K562 (cell line): Measurements from ENCODE around the gene PLPPR4. TPM values are rescaled to one million over a fixed set of nuclear protein-coding genes. Genes with fewer than 3 reads are reported as not detected.

ENCODE experiments used
- ATAC-seq: fragments of 200-7000 bp; cut with Tn5 transposase; 3 replicates; pipeline ENCODE4 v1.9.1; 2020; ENCODE audit warnings: moderate library complexity
- BruUV-seq: library from RNA; stranded (reverse); fragments of 400-500 nt; replicated peaks from 2 replicates; lab custom pipeline; 2021; lab: Mats Ljungman, UMichigan
- CTCF ChIA-PET: fragments of 300-600 bp; formaldehyde crosslinking; extraction: SDS; loops from one replicate; lab custom pipeline; 2021; ENCODE audit warnings: low intra/inter-chr PET ratio; lab: Yijun Ruan, JAX
- POLR2A ChIA-PET: fragments of 300-600, 350-650 bp; sonication (Branson Sonifier 250); formaldehyde crosslinking; extraction: SDS; loops from one replicate; lab custom pipeline; 2021; ENCODE audit warnings: antibody characterized with exemption, inconsistent platforms; lab: Yijun Ruan, JAX
- DNase-seq, 4 experiments: peaks; one replicate each; pipeline versions ENCODE4 v3.0.0 to v3.0.0-alpha.2; 2011 to 2018; ENCODE audit warnings: low spot score in 3 of 4, mixed read lengths in 3 of 4; ENCODE audit errors: extremely low read depth in 1 of 4
- FAIRE-seq: peaks from 2 replicates; lab custom pipeline; 2011; peaks lifted over from hg19 to GRCh38; lab: Jason Lieb, UNC
- H2AFZ ChIP-seq: 2 replicates; pipeline ENCODE4 v1.6.0; 2011; ENCODE audit warnings: low read depth, low read length, control low read depth, inconsistent platforms
- H3K27ac ChIP-seq: fragments of 200-600 bp; 3 replicates; pipeline ENCODE4 v1.8.0; 2011; ENCODE audit warnings: low read depth, mild to moderate bottlenecking, control low read depth, inconsistent platforms, low read length, moderate library complexity, mixed read lengths; ENCODE audit errors: extremely low read depth
- H3K27me3 ChIP-seq, 2 experiments: fragments of 300-600 bp in 1 of 2; 2 replicates in 1 of 2; 3 replicates in 1 of 2; pipeline versions ENCODE4 v1.6.0 to v1.8.0; 2011; ENCODE audit warnings: inconsistent platforms in 2 of 2, low read length in 2 of 2, mild to moderate bottlenecking in 1 of 2, mixed read lengths in 1 of 2, moderate library complexity in 1 of 2; ENCODE audit not compliant: control insufficient read depth in 2 of 2, insufficient read depth in 2 of 2
- H3K36me3 ChIP-seq: fragments of 300-600 bp; 3 replicates; pipeline ENCODE4 v1.8.0; 2011; ENCODE audit warnings: mild to moderate bottlenecking, low read length, inconsistent platforms; ENCODE audit not compliant: control insufficient read depth, insufficient read depth
- H3K4me1 ChIP-seq, 2 experiments: fragments of 200-600 bp in 1 of 2; replicated peaks in 1 of 2; 2 replicates in 1 of 2; 3 replicates in 1 of 2; pipeline versions ENCODE4 v1.5.1 to v1.8.0; 2011; ENCODE audit warnings: inconsistent platforms in 2 of 2, low read length in 2 of 2, mild to moderate bottlenecking in 1 of 2, mixed read lengths in 1 of 2, moderate library complexity in 1 of 2; ENCODE audit not compliant: control insufficient read depth in 2 of 2, insufficient read depth in 2 of 2
- H3K4me2 ChIP-seq: 2 replicates; pipeline ENCODE4 v1.6.1; 2011; ENCODE audit warnings: low read length, control low read depth, inconsistent platforms, mixed read lengths; ENCODE audit not compliant: insufficient read depth
- H3K4me3 ChIP-seq: fragments of 200-600 bp; sonication (generic), shearing (Covaris generic); 2 replicates; pipeline ENCODE4 v1.5.1; 2016; ENCODE audit warnings: control low read depth, inconsistent platforms
- H3K79me2 ChIP-seq: fragments of 200-600 bp; 3 replicates; pipeline ENCODE4 v1.8.0; 2011; ENCODE audit warnings: low read length, inconsistent platforms; ENCODE audit not compliant: control insufficient read depth, insufficient read depth
- H3K9ac ChIP-seq, 2 experiments: 2 replicates each; pipeline versions ENCODE4 v1.6.0 to v1.6.1; 2011; ENCODE audit warnings: low read depth in 2 of 2, low read length in 2 of 2, control low read depth in 1 of 2, inconsistent platforms in 1 of 2, mild to moderate bottlenecking in 1 of 2, mixed read lengths in 1 of 2; ENCODE audit not compliant: insufficient read depth in 1 of 2
- H3K9me1 ChIP-seq: one replicate; pipeline ENCODE4 v1.6.0; 2011; ENCODE audit warnings: inconsistent platforms, mild to moderate bottlenecking, low read length, moderate library complexity; ENCODE audit not compliant: control insufficient read depth, insufficient read depth
- H3K9me3 ChIP-seq: replicated peaks from 2 replicates; pipeline ENCODE4 v1.5.1; 2011; ENCODE audit warnings: low read depth, low read length, inconsistent platforms; ENCODE audit not compliant: control insufficient read depth, insufficient read depth
- H4K20me1 ChIP-seq: replicated peaks from 2 replicates; pipeline ENCODE4 v1.6.1; 2011; ENCODE audit warnings: low read length, inconsistent platforms, mixed read lengths; ENCODE audit not compliant: control insufficient read depth, insufficient read depth
- CREBBP ChIP-seq: IDR thresholded peaks from one replicate; pipeline ENCODE4 v1.6.1; 2012; ENCODE audit warnings: low read depth, mild to moderate bottlenecking, control low read depth, inconsistent platforms, low read length
- IRF2 ChIP-seq: sonication (generic); formaldehyde crosslinking; IDR thresholded peaks from 2 replicates; pipeline ENCODE4 v1.8.1; 2022; ENCODE audit warnings: mild to moderate bottlenecking, missing genetic modification reagents
- NFE2L1 ChIP-seq: fragments of 450-650 bp; IDR thresholded peaks from 2 replicates; pipeline ENCODE4 v1.6.1; 2016; ENCODE audit warnings: missing genetic modification characterization, low read depth, mild to moderate bottlenecking, missing compliant biosample characterization, moderate library complexity, borderline replicate concordance
- RFX5 ChIP-seq: IDR thresholded peaks from 2 replicates; pipeline ENCODE4 v1.6.1; 2011; ENCODE audit warnings: low read depth, mild to moderate bottlenecking, improper control_type of control experiment, low read length
- SP1 ChIP-seq: sonication (generic); formaldehyde crosslinking; IDR thresholded peaks from 2 replicates; pipeline ENCODE4 v1.8.1; 2022; ENCODE audit warnings: mild to moderate bottlenecking, missing genetic modification reagents
- TSC22D4 ChIP-seq: fragments of 450-650 bp; IDR thresholded peaks from 2 replicates; pipeline ENCODE4 v1.6.1; 2016; ENCODE audit warnings: missing genetic modification characterization, missing biosample characterization, control low read depth
- ZNF134 ChIP-seq: fragments of 250-450 bp; sonication (Bioruptor Pico); conservative IDR thresholded peaks from 2 replicates; pipeline ENCODE4 v1.4.0; 2020
- WGBS: fragments of 100-300 bp; shearing (Covaris generic); methylation state at CpG from one replicate; pipeline ENCODE4 v1.1.6; 2016; ENCODE audit warnings: low coverage, mixed read lengths; ENCODE audit not compliant: insufficient coverage; ENCODE audit errors: missing lambda C conversion rate; 5-methylcytosine and 5-hydroxymethylcytosine counted together
- in situ Hi-C: fragments of 300-500 bp; cut with MboI; formaldehyde crosslinking; loops from 4 replicates; pipeline ENCODE4 v1.15.0; 2018; ENCODE audit warnings: inconsistent platforms, mixed read lengths
- intact Hi-C: fragments of 100-400 bp; cut with micrococcal nuclease; formaldehyde crosslinking; loops from 2 replicates; pipeline ENCODE4 v1.14.2; 2022
- polyA plus RNA-seq, 8 experiments: library from polyadenylated mRNA; depleted of rRNA in 4 of 8; stranded (reverse) in 5 of 8; unstranded in 3 of 8; fragments of >200 nt; fragmentation: Nextera tagmentation in 2 of 8; fragmentation: Illumina TruSeq in 1 of 8; extraction: Ambion mirVana in 2 of 8; extraction: Trizol in 1 of 8; gene quantifications; 2 replicates each; pipeline versions ENCODE4 v1.2.1 to v1.2.3, GENCODE V29; 2011 to 2014; ENCODE audit warnings: inconsistent platforms in 1 of 8, missing spikeins in 1 of 8
- total RNA-seq, 7 experiments: library from RNA; depleted of rRNA in 6 of 7; stranded (reverse); fragments of >200 nt in 6 of 7; fragmentation: Illumina TruSeq in 2 of 7; extraction: Trizol in 2 of 7; gene quantifications; 2 replicates each; pipeline versions ENCODE4 v1.2.1 to v1.2.3, GENCODE V29; 2011 to 2021; ENCODE audit warnings: low replicate concordance in 1 of 7
- TF ChIP-seq, protein P1 (sequence below): fragments of 250-450 bp; sonication (Bioruptor Pico); IDR thresholded peaks from 2 replicates; pipeline ENCODE4 v1.4.0; 2020
- TF ChIP-seq, protein P2 (sequence below): conservative IDR thresholded peaks from 2 replicates; pipeline ENCODE4 v1.6.1; 2011; ENCODE audit warnings: low read depth, mild to moderate bottlenecking, low read length; ENCODE audit not compliant: control insufficient read depth

The PLPPR4 gene
- total and polyA plus RNA-seq, 9 of the 15 experiments (the other 6 are each of a cell fraction or from before 2014, with no cell fraction given), result not detected

DNA sequence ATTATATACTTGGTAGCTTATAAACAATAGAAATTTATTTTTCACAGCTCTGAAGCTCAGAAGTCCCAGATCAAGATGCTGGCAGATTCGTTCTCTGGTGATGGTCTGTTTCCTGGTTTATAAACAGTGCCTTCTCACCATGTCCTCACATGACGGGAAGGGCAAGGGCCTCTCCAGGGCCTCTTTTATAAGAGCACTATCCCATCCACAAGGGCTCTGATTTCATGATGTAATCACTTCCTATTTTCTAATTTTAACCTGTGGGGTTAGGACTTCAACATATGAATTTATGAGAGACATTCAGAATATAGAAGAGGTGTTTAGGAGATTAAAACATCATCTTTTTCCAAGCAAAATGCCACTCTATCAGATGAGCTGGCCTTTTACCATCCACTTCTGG is 32.1 kb upstream of the PLPPR4 start:
- Histone ChIP-seq H4K20me1 (no peaks in the 10 kb centered on the region), H3K9ac (no peak overlapping the region), H2AFZ (no peak overlapping the region), H3K9me1 (no peaks in the 10 kb centered on the region), H3K4me1 (no peaks in the 10 kb centered on the region)
- DNase-seq, result no peak
- CTCF ChIA-PET, result no interaction called here
- TF ChIP-seq ZNF134 (CRISPR knock-in tag) (no peak), IRF2 (CRISPR knock-in tag) (no peak), RFX5 (no peak), TSC22D4 (tag) (no peak)
- TF ChIP-seq, protein P1, sequence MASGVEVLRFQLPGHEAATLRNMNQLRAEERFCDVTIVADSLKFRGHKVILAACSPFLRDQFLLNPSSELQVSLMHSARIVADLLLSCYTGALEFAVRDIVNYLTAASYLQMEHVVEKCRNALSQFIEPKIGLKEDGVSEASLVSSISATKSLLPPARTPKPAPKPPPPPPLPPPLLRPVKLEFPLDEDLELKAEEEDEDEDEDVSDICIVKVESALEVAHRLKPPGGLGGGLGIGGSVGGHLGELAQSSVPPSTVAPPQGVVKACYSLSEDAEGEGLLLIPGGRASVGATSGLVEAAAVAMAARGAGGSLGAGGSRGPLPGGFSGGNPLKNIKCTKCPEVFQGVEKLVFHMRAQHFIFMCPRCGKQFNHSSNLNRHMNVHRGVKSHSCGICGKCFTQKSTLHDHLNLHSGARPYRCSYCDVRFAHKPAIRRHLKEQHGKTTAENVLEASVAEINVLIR (CRISPR knock-in tag), result no peak
- TF ChIP-seq, all 486 proteins: peak for 0
- Histone ChIP-seq H3K27ac (no peak overlapping the region), H3K79me2 (no peaks in the 10 kb centered on the region), H3K4me2 (no peak overlapping the region), H3K4me3 (no peak overlapping the region), H3K9me3 (no peaks in the 10 kb centered on the region), H3K36me3 (no peaks in the 10 kb centered on the region), H3K27me3 (no peaks in the 10 kb centered on the region)
- BruUV-seq, result no TSS peak
- POLR2A ChIA-PET, result no interaction called here
- in situ Hi-C loops, result no loop called here
- FAIRE-seq (no peak), ATAC-seq (no peak)
- WGBS, result 8% methylated on average over 2 of the region's 2 CpGs
- intact Hi-C loops, result no loop called here

DNA sequence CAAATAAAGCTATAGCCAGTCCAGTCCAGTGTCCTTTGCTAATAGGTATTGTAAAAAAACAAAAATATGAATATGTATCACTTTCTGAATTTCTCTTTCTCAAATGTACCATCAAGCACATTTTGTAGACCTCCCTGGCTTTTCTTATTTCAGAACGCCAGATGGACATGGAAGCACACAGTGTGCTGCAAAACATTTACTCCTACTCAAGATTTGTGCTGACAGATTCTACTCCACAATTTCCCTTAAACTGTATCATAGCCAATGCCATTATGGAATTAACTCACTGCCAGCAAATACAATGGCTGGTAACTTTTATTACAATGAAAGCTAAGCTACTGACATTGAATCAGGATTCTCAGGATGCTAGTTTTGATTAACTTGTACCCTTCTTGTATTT is 30.8 kb upstream of the PLPPR4 start:
- ChIA-PET POLR2A (no interaction called here), CTCF (no interaction called here)
- no peaks in the 10 kb centered on the region for H4K20me1 ChIP-seq
- no TSS peak for BruUV-seq
- H3K9ac ChIP-seq, result no peak overlapping the region
- no peak overlapping the region for H3K4me3 ChIP-seq
- H2AFZ ChIP-seq, result no peak overlapping the region
- no peak overlapping the region for H3K27ac ChIP-seq
- H3K27me3 ChIP-seq, result no peaks in the 10 kb centered on the region
- H3K9me1 ChIP-seq, result no peaks in the 10 kb centered on the region
- no peak overlapping the region for H3K4me2 ChIP-seq
- H3K4me1 ChIP-seq, result no peaks in the 10 kb centered on the region
- no peak for FAIRE-seq
- no peak for DNase-seq
- in situ Hi-C loops (no loop called here), intact Hi-C loops (no loop called here)
- no peaks in the 10 kb centered on the region for H3K36me3 ChIP-seq
- WGBS, result 0% methylated on average over 1 of the region's 1 CpG
- no peak for TF ChIP-seq SP1
- no peak for TF ChIP-seq NFE2L1
- TF ChIP-seq CREBBP, result no peak
- TF ChIP-seq, protein P2, sequence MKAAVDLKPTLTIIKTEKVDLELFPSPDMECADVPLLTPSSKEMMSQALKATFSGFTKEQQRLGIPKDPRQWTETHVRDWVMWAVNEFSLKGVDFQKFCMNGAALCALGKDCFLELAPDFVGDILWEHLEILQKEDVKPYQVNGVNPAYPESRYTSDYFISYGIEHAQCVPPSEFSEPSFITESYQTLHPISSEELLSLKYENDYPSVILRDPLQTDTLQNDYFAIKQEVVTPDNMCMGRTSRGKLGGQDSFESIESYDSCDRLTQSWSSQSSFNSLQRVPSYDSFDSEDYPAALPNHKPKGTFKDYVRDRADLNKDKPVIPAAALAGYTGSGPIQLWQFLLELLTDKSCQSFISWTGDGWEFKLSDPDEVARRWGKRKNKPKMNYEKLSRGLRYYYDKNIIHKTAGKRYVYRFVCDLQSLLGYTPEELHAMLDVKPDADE, result no peak
- H3K79me2 ChIP-seq, result no peaks in the 10 kb centered on the region
- no peaks in the 10 kb centered on the region for H3K9me3 ChIP-seq
- no peak for ATAC-seq
